HCT116 (cell line): Measurements from ENCODE around the gene MYO3B. TPM values are rescaled to one million over a fixed set of nuclear protein-coding genes. Genes with fewer than 3 reads are reported as not detected.

Source experiments
- ATAC-seq: fragments of 200-7000 bp; cut with Tn5 transposase; 2 replicates; pipeline ENCODE4 v1.9.1; 2020; ENCODE audit warnings: mild to moderate bottlenecking, moderate library complexity
- BruUV-seq: library from RNA; stranded (reverse); fragments of 400-500 nt; replicated peaks from 2 replicates; lab custom pipeline; 2021; lab: Mats Ljungman, UMichigan
- CTCF ChIA-PET: fragments of 300-600 bp; sonication (Branson Sonifier 250); formaldehyde crosslinking; loops from one replicate; lab custom pipeline; 2021; ENCODE audit warnings: antibody characterized with exemption; lab: Charles Lee
- POLR2A ChIA-PET: fragments of 300-600, 350-600 bp; sonication (Branson Sonifier 250); formaldehyde crosslinking; loops from one replicate; lab custom pipeline; 2021; ENCODE audit warnings: antibody characterized with exemption; lab: Charles Lee
- RAD21 ChIA-PET, 2 experiments: fragments of 300-600 bp; sonication (Branson Sonifier 250); formaldehyde crosslinking; loops; one replicate each; lab custom pipeline; 2023; ENCODE audit warnings: low total read pairs in 2 of 2; ENCODE audit not compliant: uncharacterized antibody in 2 of 2, unreplicated experiment in 2 of 2, low non-redundant PET in 1 of 2; lab: Charles Lee
- DNase-seq: peaks from one replicate; pipeline ENCODE4 v3.0.0-alpha.2; 2010; ENCODE audit warnings: low read depth, low spot score
- H2AFZ ChIP-seq: fragments of 200-600 bp; shearing (Covaris generic), sonication (generic); 2 replicates; pipeline ENCODE4 v1.6.1; 2017; ENCODE audit warnings: low read depth, mixed run types, mixed read lengths, antibody characterized with exemption, low read length; ENCODE audit not compliant: poor library complexity, severe bottlenecking
- H3K27ac ChIP-seq: 2 replicates; pipeline ENCODE4 v1.5.1; 2012; ENCODE audit warnings: low read depth, low read length
- H3K27me3 ChIP-seq: fragments of 200-600 bp; sonication (generic); 2 replicates; pipeline ENCODE4 v1.6.1; 2016; ENCODE audit warnings: mixed run types, low read length, mixed read lengths; ENCODE audit not compliant: insufficient read depth
- H3K36me3 ChIP-seq, 2 experiments: fragments of 200-500 bp in 1 of 2; fragments of 200-600 bp in 1 of 2; sonication (Bioruptor generic) in 1 of 2; sonication (generic) in 1 of 2; 2 replicates each; pipeline versions ENCODE4 v1.5.1 to v1.6.1; 2014 to 2016; ENCODE audit warnings: low read length in 2 of 2, inconsistent platforms in 1 of 2, mixed read lengths in 1 of 2, mixed run types in 1 of 2; ENCODE audit not compliant: insufficient read depth in 2 of 2, control insufficient read depth in 1 of 2
- H3K4me1 ChIP-seq, 2 experiments: fragments of 200-600 bp in 1 of 2; sonication (generic) in 1 of 2; 2 replicates each; pipeline versions ENCODE4 v1.5.1 to v1.6.1; 2012 to 2017; ENCODE audit warnings: low read length in 2 of 2, inconsistent platforms in 1 of 2, mild to moderate bottlenecking in 1 of 2, mixed read lengths in 1 of 2, mixed run types in 1 of 2, moderate library complexity in 1 of 2; ENCODE audit not compliant: insufficient read depth in 2 of 2, control insufficient read depth in 1 of 2
- H3K4me2 ChIP-seq: fragments of 200-600 bp; sonication (generic); 2 replicates; pipeline ENCODE4 v1.6.1; 2017; ENCODE audit warnings: mixed run types, low read length, mixed read lengths
- H3K4me3 ChIP-seq, 2 experiments: fragments of 200-600 bp in 1 of 2; sonication (generic) in 1 of 2; replicated peaks in 1 of 2; 2 replicates each; pipeline ENCODE4 v1.5.1; 2011 to 2016; ENCODE audit warnings: low read length in 2 of 2, control low read depth in 1 of 2, low read depth in 1 of 2, mild to moderate bottlenecking in 1 of 2, mixed read lengths in 1 of 2, mixed run types in 1 of 2
- H3K79me2 ChIP-seq: fragments of 200-600 bp; sonication (generic); 2 replicates; pipeline ENCODE4 v1.6.1; 2017; ENCODE audit warnings: mild to moderate bottlenecking, mixed run types, low read length, moderate library complexity, mixed read lengths; ENCODE audit not compliant: insufficient read depth
- H3K9ac ChIP-seq: fragments of 200-600 bp; sonication (generic); 2 replicates; pipeline ENCODE4 v1.6.1; 2016; ENCODE audit warnings: low read length, mixed read lengths
- H3K9me2 ChIP-seq: fragments of 200-600 bp; sonication (generic), shearing (Covaris generic); 2 replicates; pipeline ENCODE4 v1.6.1; 2017; ENCODE audit warnings: mixed run types, mild to moderate bottlenecking, moderate library complexity; ENCODE audit not compliant: insufficient read depth
- H3K9me3 ChIP-seq, 2 experiments: fragments of 200-500 bp in 1 of 2; fragments of 200-600 bp in 1 of 2; sonication (Bioruptor generic) in 1 of 2; sonication (generic) in 1 of 2; 2 replicates each; pipeline ENCODE4 v1.6.1; 2014 to 2017; ENCODE audit warnings: low read length in 2 of 2, mixed read lengths in 2 of 2, inconsistent platforms in 1 of 2, low read depth in 1 of 2, mild to moderate bottlenecking in 1 of 2, mixed run types in 1 of 2, moderate library complexity in 1 of 2; ENCODE audit not compliant: control insufficient read depth in 1 of 2, insufficient read depth in 1 of 2
- H4K20me1 ChIP-seq: fragments of 200-600 bp; sonication (generic), shearing (Covaris generic); 2 replicates; pipeline ENCODE4 v1.6.1; 2017; ENCODE audit warnings: mixed run types, mild to moderate bottlenecking, moderate library complexity; ENCODE audit not compliant: insufficient read depth
- EGR1 ChIP-seq: IDR thresholded peaks from 2 replicates; pipeline ENCODE4 v1.6.1; 2012; ENCODE audit warnings: low read depth
- EZH2 ChIP-seq: fragments of 200-600 bp; sonication (generic); IDR thresholded peaks from 2 replicates; pipeline ENCODE4 v1.6.1; 2017; ENCODE audit warnings: antibody characterized with exemption, mixed run types
- POLR2AphosphoS5 ChIP-seq: IDR thresholded peaks from 2 replicates; pipeline ENCODE4 v1.6.1; 2011; ENCODE audit warnings: mild to moderate bottlenecking, low read depth, low read length, moderate library complexity
- SIN3A ChIP-seq: IDR thresholded peaks from 2 replicates; pipeline ENCODE4 v1.6.1; 2012; ENCODE audit warnings: low read depth
- SRF ChIP-seq: IDR thresholded peaks from 2 replicates; pipeline ENCODE4 v1.6.1; 2012; ENCODE audit warnings: low read depth
- YY1 ChIP-seq: IDR thresholded peaks from 2 replicates; pipeline ENCODE4 v1.6.1; 2011; ENCODE audit warnings: low read length, low read depth, moderate library complexity, mild to moderate bottlenecking; ENCODE audit not compliant: insufficient replicate concordance; ENCODE audit errors: extremely low read depth
- ZNF274 ChIP-seq: fragments of 200-500 bp; sonication (Bioruptor generic); IDR thresholded peaks from 2 replicates; pipeline ENCODE4 v1.6.1; 2014; ENCODE audit warnings: mild to moderate bottlenecking, low read depth, low read length, inconsistent platforms
- intact Hi-C: fragments of 100-400 bp; cut with micrococcal nuclease; formaldehyde crosslinking; loops from 2 replicates; pipeline ENCODE4 v1.10.0; 2022
- total RNA-seq: library from RNA; stranded (reverse); gene quantifications from one replicate; pipeline ENCODE4 v1.2.1, GENCODE V29; 2021; ENCODE audit not compliant: unreplicated experiment
- TF ChIP-seq, protein P1 (sequence below), 3 experiments: fragments of 200-600 bp in 1 of 3; sonication (generic) in 1 of 3; IDR thresholded peaks in 2 of 3; conservative IDR thresholded peaks in 1 of 3; 2 replicates each; pipeline ENCODE4 v1.5.1; 2012 to 2017; ENCODE audit warnings: low read depth in 2 of 3, low read length in 2 of 3, antibody characterized with exemption in 1 of 3, borderline replicate concordance in 1 of 3, control low read depth in 1 of 3, mild to moderate bottlenecking in 1 of 3, mixed read lengths in 1 of 3, mixed run types in 1 of 3, moderate library complexity in 1 of 3; ENCODE audit not compliant: insufficient read depth in 1 of 3

The MYO3B gene
- total RNA-seq, 1 experiment from 2014 or later, result not detected

DNA sequence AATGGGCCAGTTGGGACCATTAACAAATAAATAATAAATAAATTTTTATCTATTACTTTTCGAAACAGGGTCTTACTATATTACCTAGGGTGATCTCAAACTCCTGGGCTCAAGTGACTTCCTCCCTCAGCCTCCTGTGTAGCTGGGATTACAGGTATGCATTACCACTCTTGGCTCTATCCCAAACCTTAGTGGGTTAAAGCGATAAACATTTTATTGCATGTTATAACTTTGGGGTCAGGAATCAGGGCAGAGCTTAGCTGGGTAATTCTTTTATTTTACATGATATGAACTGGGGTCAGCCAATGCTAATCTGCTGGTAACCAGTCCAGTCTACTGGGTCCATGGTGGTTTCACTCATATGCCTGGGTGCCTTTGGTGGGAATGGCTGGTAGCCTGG, 127.8 kb downstream of the MYO3B start:
- DNase-seq, result no peak
- no TSS peak for BruUV-seq

GRCh38 chr2:170306293-170306873, 128.4 kb downstream of the MYO3B start:
- Histone ChIP-seq H4K20me1 (no peaks in the 10 kb centered on the region), H3K4me1 (no peaks in the 10 kb centered on the region), H3K27me3 (no peaks in the 10 kb centered on the region), H3K79me2 (no peaks in the 10 kb centered on the region), H3K9me2 (no peaks in the 10 kb centered on the region), H3K4me2 (no peak overlapping the region), H3K4me3 (no peak overlapping the region), H3K36me3 (no peaks in the 10 kb centered on the region), H3K9me3 (no peaks in the 10 kb centered on the region), H3K27ac (no peak overlapping the region), H3K9ac (no peak overlapping the region), H2AFZ (no peak overlapping the region)
- ChIA-PET RAD21 (interaction anchor here in 1 of 2 experiments (0.6 kb wide), 1 partner anchor 157 kb away, joined by 5 read pairs; no protein-coding TSS in a partner anchor), CTCF (no interaction called here), POLR2A (no interaction called here)
- DNase-seq (no peak), ATAC-seq (no peak)
- intact Hi-C loops, result no loop called here
- TF ChIP-seq SIN3A (no peak), EZH2 (no peak), EGR1 (no peak), YY1 (no peak)
- TF ChIP-seq, protein P1, sequence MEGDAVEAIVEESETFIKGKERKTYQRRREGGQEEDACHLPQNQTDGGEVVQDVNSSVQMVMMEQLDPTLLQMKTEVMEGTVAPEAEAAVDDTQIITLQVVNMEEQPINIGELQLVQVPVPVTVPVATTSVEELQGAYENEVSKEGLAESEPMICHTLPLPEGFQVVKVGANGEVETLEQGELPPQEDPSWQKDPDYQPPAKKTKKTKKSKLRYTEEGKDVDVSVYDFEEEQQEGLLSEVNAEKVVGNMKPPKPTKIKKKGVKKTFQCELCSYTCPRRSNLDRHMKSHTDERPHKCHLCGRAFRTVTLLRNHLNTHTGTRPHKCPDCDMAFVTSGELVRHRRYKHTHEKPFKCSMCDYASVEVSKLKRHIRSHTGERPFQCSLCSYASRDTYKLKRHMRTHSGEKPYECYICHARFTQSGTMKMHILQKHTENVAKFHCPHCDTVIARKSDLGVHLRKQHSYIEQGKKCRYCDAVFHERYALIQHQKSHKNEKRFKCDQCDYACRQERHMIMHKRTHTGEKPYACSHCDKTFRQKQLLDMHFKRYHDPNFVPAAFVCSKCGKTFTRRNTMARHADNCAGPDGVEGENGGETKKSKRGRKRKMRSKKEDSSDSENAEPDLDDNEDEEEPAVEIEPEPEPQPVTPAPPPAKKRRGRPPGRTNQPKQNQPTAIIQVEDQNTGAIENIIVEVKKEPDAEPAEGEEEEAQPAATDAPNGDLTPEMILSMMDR (IDR thresholded peaks at IDR 0.05 in 2 of 3, conservative IDR thresholded peaks at IDR 0.05 in 1 of 3; ENCODE audit: borderline replicate concordance in 1 of 3, insufficient read depth in 1 of 3, low read depth in 2 of 3, low read length in 2 of 3), result no peak
- BruUV-seq, result no TSS peak

More for the DNA sequence above, 127.8 kb downstream of the MYO3B start:
- H2AFZ ChIP-seq, result no peak overlapping the region
- ChIA-PET CTCF (no interaction called here), RAD21 (no interaction called here), POLR2A (no interaction called here)
- no peak overlapping the region for H3K4me2 ChIP-seq
- TF ChIP-seq EGR1 (no peak), ZNF274 (no peak), SRF (no peak), POLR2AphosphoS5 (no peak), EZH2 (no peak)
- H3K4me1 ChIP-seq, result no peaks in the 10 kb centered on the region
- ATAC-seq, result no peak
- no peaks in the 10 kb centered on the region for H3K79me2 ChIP-seq
- no peak overlapping the region for H3K4me3 ChIP-seq
- H3K27ac ChIP-seq, result no peak overlapping the region
- no peaks in the 10 kb centered on the region for H3K27me3 ChIP-seq
- intact Hi-C loops, result no loop called here
- H3K9me2 ChIP-seq, result no peaks in the 10 kb centered on the region
- no peak overlapping the region for H3K9ac ChIP-seq
- no peaks in the 10 kb centered on the region for H3K36me3 ChIP-seq
- no peaks in the 10 kb centered on the region for H4K20me1 ChIP-seq
- H3K9me3 ChIP-seq, result no peaks in the 10 kb centered on the region
